ENCODE measurements around the gene MVB12B.

GRCh38 chr9:126474206-126474765 lies 147.7 kb downstream of the MVB12B start:
- TF ChIP-seq CTCF (IDR thresholded peaks at IDR 0.05) (no peak), POLR2A (IDR thresholded peaks at IDR 0.05) (no peak)
